HG02885 (cell line): ENCODE data around the gene SESTD1.
"Not testable (repeated sequence)": the region's sequence is repeated elsewhere in the genome, so short reads cannot be mapped to it uniquely, and the experiment has no call there.

Source experiments
- ATAC-seq: cut with Tn5 transposase; IDR thresholded peaks from one replicate; pipeline ENCODE4 v1.9.1; 2021; ENCODE audit warnings: mild to moderate bottlenecking; ENCODE audit not compliant: unreplicated experiment, poor library complexity

SESTD1 gene

GRCh38 chr2:179059026-179059700, 205.5 kb downstream of the SESTD1 start:
- peak; percentile 95 for ATAC-seq

DNA sequence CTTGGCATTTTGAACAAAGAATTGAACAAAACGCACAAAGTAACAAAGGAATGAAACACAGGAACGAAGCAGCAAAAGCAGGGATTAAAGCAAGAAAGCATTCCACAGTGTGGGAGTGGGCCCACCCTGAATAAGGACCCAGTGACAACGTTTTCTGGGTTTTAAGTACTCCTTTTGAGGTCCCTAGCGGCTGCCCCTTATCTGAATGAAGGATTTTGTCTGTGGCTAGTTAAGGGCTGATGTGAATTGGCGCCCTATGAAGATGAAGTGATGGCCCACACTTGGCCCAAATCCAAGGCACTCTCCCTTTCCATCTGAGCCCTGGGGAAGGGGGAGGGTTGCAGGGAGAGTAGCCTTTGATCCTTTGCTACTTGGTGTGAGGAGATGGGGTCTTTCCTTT, 206.9 kb downstream of the SESTD1 start:
- ATAC-seq, result no peak

GRCh38 chr2:179053568-179053967, 211.1 kb downstream of the SESTD1 start:
- not testable (repeated sequence) for ATAC-seq
